Measurements from ENCODE around the gene LSMEM2.
"Not testable (repeated sequence)": the region's sequence is repeated elsewhere in the genome, so short reads cannot be mapped to it uniquely, and the experiment has no call there.

Gene LSMEM2

DNA sequence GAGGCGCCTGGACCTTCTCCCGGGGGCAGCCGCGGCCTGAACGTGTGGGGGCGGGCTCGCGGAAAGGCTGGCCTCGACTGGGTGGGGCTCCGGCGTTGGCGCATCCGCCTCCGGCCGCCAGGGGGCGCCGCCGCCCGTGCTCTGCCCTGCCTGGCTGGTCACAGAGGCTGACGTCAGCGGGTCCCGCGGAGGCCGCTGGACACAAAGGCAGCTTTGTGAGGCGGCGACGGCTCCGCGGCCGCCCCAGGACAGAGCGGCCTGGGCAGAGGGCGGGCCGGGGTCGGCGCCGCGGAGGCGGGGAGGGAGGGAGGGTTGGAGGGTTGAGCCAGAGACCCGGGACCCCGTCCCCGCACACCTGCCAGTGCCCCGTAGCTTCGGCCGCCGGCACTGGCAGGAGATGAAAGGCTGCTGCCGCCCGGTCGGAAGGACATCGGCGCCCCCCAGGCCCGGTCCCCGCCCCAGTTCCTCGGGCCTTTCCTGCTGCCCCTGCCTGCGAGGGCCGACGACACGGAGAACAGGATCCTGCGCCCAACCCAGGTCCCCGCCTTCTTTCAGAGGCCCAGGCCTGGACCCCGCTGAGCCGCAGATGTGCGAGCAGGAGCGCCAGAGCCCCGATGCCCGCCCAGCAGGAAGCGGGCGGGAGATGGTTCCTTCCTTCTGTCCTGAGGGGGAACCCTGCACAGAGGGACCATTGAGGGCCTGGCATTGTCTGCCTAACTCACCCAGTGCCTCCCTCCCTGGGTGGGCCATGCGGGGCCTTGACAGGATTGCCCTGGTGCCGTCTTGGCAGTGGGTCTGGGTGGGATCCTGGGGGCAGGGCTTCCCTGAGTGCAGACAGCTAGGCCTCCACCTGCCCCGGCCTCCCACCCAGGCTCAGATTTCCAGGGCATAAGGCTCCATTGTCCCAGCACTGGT is 18.6 kb upstream of the LSMEM2 start:
- Histone ChIP-seq H3K27me3 (ENCODE audit: control insufficient read depth, insufficient read depth, low read length) (no peaks in the 10 kb centered on the region), H3K27ac (ENCODE audit: low read length) (no peak overlapping the region), H3K9me3 (ENCODE audit: control insufficient read depth, low read depth, low read length) (no peaks in the 10 kb centered on the region), H3K36me3 (ENCODE audit: control insufficient read depth, low read depth, low read length) (peaks cover 22% of the 10 kb centered on the region), H3K4me3 (ENCODE audit: low read length) (peak overlapping the region; percentile 46), H3K9ac (ENCODE audit: low read length) (peak overlapping the region; percentile 77), H3K4me1 (ENCODE audit: control insufficient read depth, low read depth, low read length) (peaks cover 24% of the 10 kb centered on the region)

DNA sequence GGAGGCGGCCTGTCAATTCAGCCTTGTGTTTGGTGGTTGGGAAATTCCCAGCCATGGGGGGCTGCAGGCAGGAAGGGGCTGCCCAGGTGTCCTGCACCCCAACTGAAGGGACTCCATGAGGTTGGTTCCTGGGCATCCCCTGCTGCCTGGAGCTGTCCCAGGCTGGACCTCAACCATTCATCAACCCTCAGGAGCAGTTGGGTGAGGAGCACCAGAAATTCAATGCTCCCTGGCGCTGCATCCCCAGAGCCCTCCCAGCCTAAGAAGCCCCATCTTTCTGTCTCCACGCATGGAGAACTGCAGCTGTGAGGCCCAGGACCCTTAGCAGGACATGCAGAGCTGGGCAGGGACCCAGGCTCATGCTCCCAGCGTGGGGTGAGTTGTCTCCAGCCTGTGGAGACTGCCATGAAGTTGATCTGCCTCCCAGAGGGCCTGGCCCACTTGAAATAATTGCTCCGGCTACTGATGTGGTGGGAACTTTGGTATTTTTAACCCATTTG is 17.9 kb upstream of the LSMEM2 start:
- no peaks in the 10 kb centered on the region for H3K27me3 ChIP-seq (ENCODE audit: control insufficient read depth, insufficient read depth, low read length)
- H3K4me3 ChIP-seq (ENCODE audit: low read length) = peak overlapping the region; percentile 46
- H3K9me3 ChIP-seq (ENCODE audit: control insufficient read depth, low read depth, low read length) = no peaks in the 10 kb centered on the region
- peaks cover 22% of the 10 kb centered on the region for H3K36me3 ChIP-seq (ENCODE audit: control insufficient read depth, low read depth, low read length)
- H3K9ac ChIP-seq (ENCODE audit: low read length) = peak overlapping the region; percentile 77
- H3K27ac ChIP-seq (ENCODE audit: low read length) = no peak overlapping the region
- H3K4me1 ChIP-seq (ENCODE audit: control insufficient read depth, low read depth, low read length) = peaks cover 28% of the 10 kb centered on the region

DNA sequence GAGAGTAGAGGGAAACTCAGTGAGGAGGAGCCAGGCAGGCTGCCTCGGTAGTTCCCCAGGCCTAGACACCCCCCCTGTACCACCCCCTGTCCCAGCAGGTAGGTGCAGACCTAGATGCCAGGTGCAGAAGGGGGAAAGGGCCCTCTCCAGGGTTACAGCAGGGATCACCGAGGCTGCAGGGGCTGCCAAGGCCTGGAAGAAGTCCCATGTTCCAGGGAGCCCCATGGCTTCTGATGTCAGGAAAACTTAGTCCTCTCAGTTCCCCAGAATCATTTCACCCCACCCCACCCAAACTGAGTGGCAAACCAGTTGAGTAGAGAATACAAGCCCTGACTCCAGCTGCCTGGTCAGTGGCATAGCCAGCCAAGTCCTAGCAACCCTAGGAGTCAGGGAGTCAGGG is 17.4 kb upstream of the LSMEM2 start:
- no peak overlapping the region for H3K4me3 ChIP-seq (ENCODE audit: low read length)
- no peaks in the 10 kb centered on the region for H3K27me3 ChIP-seq (ENCODE audit: control insufficient read depth, insufficient read depth, low read length)
- H3K9ac ChIP-seq (ENCODE audit: low read length) = no peak overlapping the region
- H3K9me3 ChIP-seq (ENCODE audit: control insufficient read depth, low read depth, low read length) = no peaks in the 10 kb centered on the region
- peaks cover 17% of the 10 kb centered on the region for H3K36me3 ChIP-seq (ENCODE audit: control insufficient read depth, low read depth, low read length)
- H3K4me1 ChIP-seq (ENCODE audit: control insufficient read depth, low read depth, low read length) = peaks cover 30% of the 10 kb centered on the region
- no peak overlapping the region for H3K27ac ChIP-seq (ENCODE audit: low read length)

DNA sequence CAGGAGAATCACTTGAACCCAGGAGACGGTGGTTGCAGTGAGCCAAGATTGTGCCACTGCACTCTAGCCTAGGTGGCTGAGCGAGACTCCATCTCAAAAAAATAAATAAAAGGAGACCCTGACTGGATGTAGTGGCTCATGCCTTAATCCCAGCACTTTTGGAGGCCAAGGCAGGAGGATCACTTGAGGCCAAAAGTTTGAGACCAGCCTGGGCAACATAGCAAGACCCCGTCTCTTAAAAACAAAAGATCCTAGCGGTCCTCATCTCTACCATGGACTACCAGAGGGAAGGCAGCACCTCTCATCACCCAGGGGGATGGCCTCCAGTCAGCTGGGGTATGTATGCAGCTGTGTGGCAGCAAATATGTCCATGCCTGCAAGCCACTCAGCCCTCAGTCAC is 16.7 kb upstream of the LSMEM2 start:
- not testable (repeated sequence) for H3K27me3 ChIP-seq (ENCODE audit: control insufficient read depth, insufficient read depth, low read length); H3K27ac ChIP-seq (ENCODE audit: low read length); H3K9me3 ChIP-seq (ENCODE audit: control insufficient read depth, low read depth, low read length); H3K9ac ChIP-seq (ENCODE audit: low read length); H3K4me3 ChIP-seq (ENCODE audit: low read length)
- peaks cover 36% of the 10 kb centered on the region for H3K4me1 ChIP-seq (ENCODE audit: control insufficient read depth, low read depth, low read length)
- H3K36me3 ChIP-seq (ENCODE audit: control insufficient read depth, low read depth, low read length) = peaks cover 11% of the 10 kb centered on the region

DNA sequence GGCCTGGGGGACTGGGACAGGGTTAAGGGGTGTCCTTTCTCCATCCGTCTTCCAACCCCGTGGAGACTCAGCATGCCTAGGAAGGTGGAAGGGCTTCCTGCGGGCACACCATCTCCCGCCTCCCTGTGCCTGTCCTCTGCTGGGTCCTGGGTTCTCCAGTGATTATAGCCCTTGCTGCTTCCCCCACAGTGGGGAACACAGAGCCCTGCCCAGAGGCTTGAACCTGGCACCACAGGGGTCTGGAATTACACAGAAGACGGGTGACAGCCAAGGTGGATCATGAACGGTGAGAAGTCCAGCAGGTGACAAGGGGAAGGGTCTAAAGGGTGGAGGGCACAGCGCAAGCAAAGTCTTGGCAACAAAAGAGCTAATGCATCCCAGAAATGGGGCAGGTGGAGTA is 16.1 kb upstream of the LSMEM2 start:
- Histone ChIP-seq H3K9me3 (ENCODE audit: control insufficient read depth, low read depth, low read length) (no peaks in the 10 kb centered on the region), H3K27me3 (ENCODE audit: control insufficient read depth, insufficient read depth, low read length) (no peaks in the 10 kb centered on the region), H3K27ac (ENCODE audit: low read length) (no peak overlapping the region), H3K9ac (ENCODE audit: low read length) (no peak overlapping the region), H3K36me3 (ENCODE audit: control insufficient read depth, low read depth, low read length) (peaks cover 7% of the 10 kb centered on the region), H3K4me1 (ENCODE audit: control insufficient read depth, low read depth, low read length) (peaks cover 40% of the 10 kb centered on the region), H3K4me3 (ENCODE audit: low read length) (no peak overlapping the region)

DNA sequence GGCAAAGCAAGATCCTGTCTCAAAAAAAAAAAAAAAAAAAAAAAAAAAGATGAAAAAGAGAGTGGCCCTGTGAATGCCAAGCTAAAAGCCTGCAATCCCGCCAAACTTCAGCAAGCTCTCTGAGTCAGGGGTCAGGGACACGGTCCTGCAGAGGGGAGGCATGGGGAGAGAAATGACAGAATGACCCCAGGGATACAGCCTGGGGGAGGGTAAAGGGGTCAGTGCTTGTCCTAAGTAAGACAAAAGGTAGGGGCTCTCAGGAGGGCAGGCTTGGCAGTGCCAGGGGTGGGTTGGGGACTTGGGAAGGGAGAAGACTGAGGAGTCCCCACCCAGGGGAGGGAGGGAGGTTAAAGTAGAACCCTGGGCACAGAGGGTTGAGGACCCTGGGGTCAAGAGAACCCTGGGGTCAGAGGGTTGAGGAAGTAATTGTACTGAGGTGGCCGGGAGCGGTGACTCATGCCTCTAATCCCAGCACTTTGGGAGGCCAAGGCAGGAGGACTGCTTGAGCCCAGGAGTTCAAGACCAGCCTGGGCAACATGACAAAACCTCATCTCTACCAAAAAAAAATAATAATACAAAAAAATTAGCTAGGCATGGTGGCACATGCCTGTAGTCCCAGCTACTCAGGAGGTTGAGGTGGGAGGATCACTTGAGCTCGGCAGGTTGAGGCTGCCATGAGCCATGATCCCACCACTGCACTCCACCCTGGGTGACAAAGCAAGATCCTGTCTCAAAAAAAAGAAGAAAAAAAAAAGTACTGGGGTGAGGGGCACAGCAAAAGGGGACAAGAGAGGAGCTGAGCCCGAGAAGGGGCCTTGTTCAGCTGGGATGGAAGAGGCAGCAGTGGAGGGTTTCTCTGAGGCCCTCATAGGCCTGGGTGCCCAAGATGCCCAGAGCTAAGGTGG is 15.2 kb upstream of the LSMEM2 start:
- H3K9ac ChIP-seq (ENCODE audit: low read length) = peak overlapping the region; percentile 11
- no peak overlapping the region for H3K27ac ChIP-seq (ENCODE audit: low read length)
- H3K27me3 ChIP-seq (ENCODE audit: control insufficient read depth, insufficient read depth, low read length) = no peaks in the 10 kb centered on the region
- no peaks in the 10 kb centered on the region for H3K9me3 ChIP-seq (ENCODE audit: control insufficient read depth, low read depth, low read length)
- no peak overlapping the region for H3K4me3 ChIP-seq (ENCODE audit: low read length)
- peaks cover 46% of the 10 kb centered on the region for H3K4me1 ChIP-seq (ENCODE audit: control insufficient read depth, low read depth, low read length)
- H3K36me3 ChIP-seq (ENCODE audit: control insufficient read depth, low read depth, low read length) = no peaks in the 10 kb centered on the region

DNA sequence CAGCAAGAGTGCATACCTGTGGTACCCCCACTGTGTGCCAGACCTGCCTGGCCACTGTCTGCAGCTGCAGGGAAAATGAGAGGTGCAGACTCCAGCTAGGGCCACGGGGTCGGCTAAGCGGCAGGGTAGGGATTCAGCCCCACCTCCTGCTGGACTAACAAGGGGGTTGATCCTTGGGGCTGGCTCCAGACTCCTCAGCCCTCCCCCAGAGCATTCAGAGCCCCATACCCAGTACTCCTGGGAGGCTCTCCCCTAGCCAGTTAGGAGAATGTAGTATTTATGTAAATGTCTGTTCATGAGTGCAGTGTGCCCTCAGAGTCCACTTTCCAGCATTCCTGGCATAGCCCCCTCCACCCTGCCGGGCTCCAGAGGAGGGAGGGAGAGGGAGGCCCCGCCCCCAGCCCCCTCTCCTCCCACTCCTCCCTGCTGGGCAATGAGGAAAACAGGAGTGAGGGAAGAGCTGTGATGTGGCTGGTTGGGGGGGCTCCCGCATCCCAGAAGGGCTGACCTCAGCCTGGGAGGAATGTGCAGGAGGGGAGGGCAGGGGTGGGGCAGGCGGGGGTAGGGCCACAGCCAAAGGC is 14.4 kb upstream of the LSMEM2 start:
- Histone ChIP-seq H3K4me3 (ENCODE audit: low read length) (peak overlapping the region; percentile 26), H3K9ac (ENCODE audit: low read length) (peak overlapping the region; percentile 11), H3K4me1 (ENCODE audit: control insufficient read depth, low read depth, low read length) (peaks cover 46% of the 10 kb centered on the region), H3K27me3 (ENCODE audit: control insufficient read depth, insufficient read depth, low read length) (no peaks in the 10 kb centered on the region), H3K9me3 (ENCODE audit: control insufficient read depth, low read depth, low read length) (no peaks in the 10 kb centered on the region), H3K36me3 (ENCODE audit: control insufficient read depth, low read depth, low read length) (no peaks in the 10 kb centered on the region), H3K27ac (ENCODE audit: low read length) (peak overlapping the region; percentile 30)

DNA sequence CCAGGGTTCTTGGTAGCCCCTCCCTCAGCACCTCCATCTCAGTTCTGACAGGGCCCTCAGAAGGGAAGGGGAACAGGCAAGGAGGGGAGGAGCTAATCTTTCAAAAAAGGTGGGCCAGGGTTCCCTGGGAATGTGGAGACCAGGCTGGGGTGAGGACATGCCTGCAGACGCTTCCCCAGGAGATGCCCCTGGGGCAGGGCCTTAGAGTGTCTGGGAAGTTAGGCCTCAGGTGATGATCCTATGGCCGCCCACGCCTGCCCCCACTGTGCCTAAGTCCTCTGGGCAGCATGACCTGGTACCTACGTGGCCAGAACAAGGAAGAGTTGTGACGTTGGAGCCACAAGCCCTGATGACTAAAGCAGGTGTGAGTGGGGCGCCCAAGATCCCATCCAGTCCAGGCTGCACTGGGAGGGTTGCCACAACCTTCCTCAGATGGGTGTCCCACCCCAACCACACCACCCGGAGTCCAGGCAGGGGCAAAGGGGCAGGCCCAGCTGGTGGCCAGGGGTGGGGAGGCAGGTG is 13.9 kb upstream of the LSMEM2 start:
- Histone ChIP-seq H3K4me1 (ENCODE audit: control insufficient read depth, low read depth, low read length) (peaks cover 46% of the 10 kb centered on the region), H3K27ac (ENCODE audit: low read length) (peak overlapping the region; percentile 21)

DNA sequence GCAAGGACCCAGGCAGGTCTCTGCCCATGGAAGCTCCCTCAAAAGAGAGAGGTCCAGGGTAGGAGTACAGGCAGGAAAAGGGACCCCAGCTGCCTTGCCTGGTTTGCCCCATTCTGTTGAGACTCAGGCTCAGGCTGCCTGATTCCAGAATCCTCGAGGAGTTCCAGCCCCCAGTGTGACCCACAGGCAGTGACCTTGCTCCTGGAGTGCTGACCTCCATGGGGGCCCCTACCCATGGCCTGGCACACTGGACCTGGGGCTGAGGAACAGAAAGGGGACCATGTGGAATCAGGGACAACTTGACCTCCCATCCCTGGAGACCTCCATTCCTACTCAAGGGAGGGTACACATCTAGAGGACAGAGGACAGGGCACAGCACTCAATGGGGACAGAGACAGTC is 13.3 kb upstream of the LSMEM2 start:
- Histone ChIP-seq H3K36me3 (ENCODE audit: control insufficient read depth, low read depth, low read length) (no peaks in the 10 kb centered on the region), H3K9me3 (ENCODE audit: control insufficient read depth, low read depth, low read length) (no peaks in the 10 kb centered on the region), H3K9ac (ENCODE audit: low read length) (no peak overlapping the region), H3K4me1 (ENCODE audit: control insufficient read depth, low read depth, low read length) (peaks cover 43% of the 10 kb centered on the region), H3K27ac (ENCODE audit: low read length) (no peak overlapping the region), H3K27me3 (ENCODE audit: control insufficient read depth, insufficient read depth, low read length) (no peaks in the 10 kb centered on the region), H3K4me3 (ENCODE audit: low read length) (no peak overlapping the region)

More for the DNA sequence above, 13.9 kb upstream of the LSMEM2 start:
- Histone ChIP-seq H3K9me3 (ENCODE audit: control insufficient read depth, low read depth, low read length) (no peaks in the 10 kb centered on the region), H3K36me3 (ENCODE audit: control insufficient read depth, low read depth, low read length) (no peaks in the 10 kb centered on the region), H3K9ac (ENCODE audit: low read length) (no peak overlapping the region), H3K4me3 (ENCODE audit: low read length) (no peak overlapping the region), H3K27me3 (ENCODE audit: control insufficient read depth, insufficient read depth, low read length) (no peaks in the 10 kb centered on the region)

DNA sequence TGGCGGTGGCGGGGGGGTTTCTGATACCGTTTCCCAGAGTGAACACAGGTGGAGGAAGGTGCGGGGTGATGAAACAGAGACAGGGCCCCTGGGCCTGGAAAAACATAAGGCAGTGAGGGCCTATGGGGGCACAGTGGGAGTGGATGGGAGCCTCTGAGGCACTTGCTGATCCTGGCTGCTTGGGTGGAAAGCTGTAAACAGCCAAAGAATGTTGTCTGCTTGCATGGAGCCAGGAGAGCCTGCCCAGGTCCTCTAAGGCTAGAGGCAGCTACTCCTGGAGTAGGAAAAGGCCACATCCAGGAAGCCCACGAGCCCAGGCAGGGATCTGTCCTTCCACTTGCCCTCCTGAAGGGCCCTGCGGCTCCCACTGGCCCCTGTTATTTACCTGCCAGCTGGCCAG is 12.9 kb upstream of the LSMEM2 start:
- H3K4me1 ChIP-seq (ENCODE audit: control insufficient read depth, low read depth, low read length) = peaks cover 39% of the 10 kb centered on the region
- no peak overlapping the region for H3K27ac ChIP-seq (ENCODE audit: low read length)
- no peaks in the 10 kb centered on the region for H3K36me3 ChIP-seq (ENCODE audit: control insufficient read depth, low read depth, low read length)
- no peak overlapping the region for H3K4me3 ChIP-seq (ENCODE audit: low read length)
- no peaks in the 10 kb centered on the region for H3K27me3 ChIP-seq (ENCODE audit: control insufficient read depth, insufficient read depth, low read length)
- H3K9me3 ChIP-seq (ENCODE audit: control insufficient read depth, low read depth, low read length) = no peaks in the 10 kb centered on the region
- no peak overlapping the region for H3K9ac ChIP-seq (ENCODE audit: low read length)

DNA sequence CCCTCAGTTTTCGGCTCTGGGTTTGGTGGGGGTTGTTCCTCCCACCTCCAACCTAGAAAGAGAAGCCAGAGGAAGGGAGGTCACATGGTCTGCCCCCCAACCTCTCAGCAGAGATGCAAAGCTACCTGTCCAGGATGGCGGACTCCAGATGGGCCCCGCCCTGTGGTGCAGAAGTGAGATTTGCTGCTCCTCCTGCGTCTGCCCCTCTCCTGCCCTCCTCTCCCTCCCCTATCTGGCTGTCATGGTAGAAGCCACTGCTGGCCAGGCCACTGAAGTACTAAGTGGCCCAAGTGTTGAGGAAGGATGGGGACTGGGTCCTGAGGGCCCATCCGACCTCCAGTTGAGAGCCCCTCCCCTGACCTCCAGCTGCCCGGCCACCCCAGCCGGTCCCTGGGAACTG is 12.1 kb upstream of the LSMEM2 start:
- peaks cover 33% of the 10 kb centered on the region for H3K4me1 ChIP-seq (ENCODE audit: control insufficient read depth, low read depth, low read length)

More for the DNA sequence above, 12.1 kb upstream of the LSMEM2 start:
- H3K27ac ChIP-seq (ENCODE audit: low read length) = no peak overlapping the region
- H3K36me3 ChIP-seq (ENCODE audit: control insufficient read depth, low read depth, low read length) = no peaks in the 10 kb centered on the region
- no peak overlapping the region for H3K4me3 ChIP-seq (ENCODE audit: low read length)
- H3K9me3 ChIP-seq (ENCODE audit: control insufficient read depth, low read depth, low read length) = no peaks in the 10 kb centered on the region
- no peaks in the 10 kb centered on the region for H3K27me3 ChIP-seq (ENCODE audit: control insufficient read depth, insufficient read depth, low read length)
- H3K9ac ChIP-seq (ENCODE audit: low read length) = no peak overlapping the region
